GM18951 (cell line): ENCODE results near the gene MARCHF10.

Experiments
- POLR2A ChIP-seq: IDR thresholded peaks from 4 replicates; pipeline ENCODE4 v1.6.1; 2011; ENCODE audit warnings: mild to moderate bottlenecking; ENCODE audit not compliant: insufficient read length, insufficient read depth; ENCODE audit errors: extremely low read depth
- in situ Hi-C: fragments of 300-500 bp; cut with MboI; formaldehyde crosslinking; loops from one replicate; pipeline ENCODE4 v1.12.0; 2022; ENCODE audit warnings: low sequenced_read_pairs, mixed read lengths, inconsistent platforms; ENCODE audit not compliant: unreplicated experiment

MARCHF10 gene

GRCh38 chr17:62826956-62827355, 18.8 kb upstream of the MARCHF10 start:
- TF ChIP-seq POLR2A = no peak
- in situ Hi-C loops = no loop called here

GRCh38 chr17:62825182-62825581, 17.1 kb upstream of the MARCHF10 start:
- in situ Hi-C loops = no loop called here
- TF ChIP-seq POLR2A = no peak

DNA sequence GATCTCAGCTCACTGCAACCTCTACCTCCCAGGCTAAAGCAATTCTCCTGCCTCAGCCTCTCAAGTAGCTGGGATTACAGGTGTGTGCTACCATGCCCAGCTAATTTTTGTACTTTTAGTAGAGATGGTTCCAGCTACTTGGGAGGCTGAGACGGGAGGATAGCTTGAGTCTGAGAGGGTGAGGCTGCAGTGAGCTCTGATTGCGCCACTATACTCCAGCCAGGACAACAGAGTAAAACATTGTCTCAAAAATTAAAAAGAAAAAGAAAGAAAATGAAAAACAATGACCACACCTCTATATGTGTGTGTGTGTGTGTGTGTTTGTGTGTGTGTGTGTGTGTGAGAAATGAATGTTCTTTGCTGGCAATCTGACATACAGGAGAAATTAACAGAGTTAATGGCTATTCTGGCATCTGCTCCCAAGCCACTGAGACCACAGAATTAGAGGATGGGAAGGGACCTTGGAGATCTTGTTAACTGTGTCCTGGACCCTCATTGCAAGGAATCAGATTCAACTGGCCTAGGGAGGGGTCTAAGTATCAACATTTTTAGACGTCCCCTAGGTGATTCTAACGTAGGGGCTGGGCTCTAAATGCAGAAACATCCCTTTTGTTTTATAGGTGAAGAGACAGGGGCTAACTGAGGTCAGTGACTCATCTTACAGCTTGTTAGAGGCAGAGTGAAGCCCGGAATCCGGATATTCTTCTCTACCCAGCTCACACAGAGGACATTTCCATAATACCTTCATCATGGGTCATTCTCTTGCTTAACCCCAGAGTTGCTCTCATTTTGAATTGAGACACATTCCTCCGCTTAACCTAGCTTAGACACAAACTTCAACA, 16.4 kb upstream of the MARCHF10 start:
- TF ChIP-seq POLR2A = no peak
- in situ Hi-C loops = no loop called here

- in situ Hi-C loops = no loop called here
Measured at GRCh38 chr17:62823111-62823893, 15.2 kb upstream of the MARCHF10 start.

GRCh38 chr17:62822080-62822904, 14.2 kb upstream of the MARCHF10 start:
- no peak for TF ChIP-seq POLR2A
- in situ Hi-C loops = no loop called here

More at GRCh38 chr17:62823111-62823893, 15.2 kb upstream of the MARCHF10 start:
- TF ChIP-seq POLR2A = no peak

- TF ChIP-seq POLR2A = no peak
Measured at GRCh38 chr17:62821189-62822079, 13.3 kb upstream of the MARCHF10 start.

DNA sequence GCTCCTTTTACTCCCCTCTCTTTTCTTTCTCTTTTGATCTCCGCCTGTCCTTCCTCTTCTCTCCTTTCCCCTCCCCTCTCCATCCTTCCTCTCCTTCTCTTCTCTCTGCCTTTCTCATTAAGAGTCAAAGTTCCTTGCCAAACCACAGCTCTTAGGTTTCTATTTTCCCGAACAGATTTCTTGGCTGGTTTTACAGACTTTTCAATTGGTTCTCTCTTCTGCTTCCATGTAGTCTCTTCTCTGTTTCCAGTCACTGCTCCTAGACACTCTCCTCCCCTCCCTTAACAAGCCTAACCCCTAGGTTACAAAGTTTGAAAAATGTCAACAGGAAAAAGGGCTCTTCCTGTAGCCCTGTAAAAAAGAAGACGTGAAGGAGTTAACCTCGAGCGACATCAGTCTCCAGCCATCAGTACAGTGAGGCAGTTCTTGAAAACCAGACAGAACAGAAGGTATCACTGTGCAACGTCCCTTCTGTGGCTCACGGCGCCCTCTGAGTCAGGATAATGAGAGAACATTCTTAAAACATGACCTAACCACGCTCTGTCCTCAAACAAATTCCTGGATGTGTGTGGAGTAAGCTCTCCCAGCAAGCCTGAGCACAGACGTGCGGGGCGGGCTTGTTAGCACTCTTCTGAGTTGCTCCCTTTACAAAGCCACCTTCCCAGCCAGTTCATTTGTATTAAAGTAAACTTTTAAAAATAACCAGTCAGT, 11.6 kb upstream of the MARCHF10 start:
- in situ Hi-C loops = no loop called here
- TF ChIP-seq POLR2A = no peak

More at GRCh38 chr17:62821189-62822079, 13.3 kb upstream of the MARCHF10 start:
- in situ Hi-C loops = no loop called here

DNA sequence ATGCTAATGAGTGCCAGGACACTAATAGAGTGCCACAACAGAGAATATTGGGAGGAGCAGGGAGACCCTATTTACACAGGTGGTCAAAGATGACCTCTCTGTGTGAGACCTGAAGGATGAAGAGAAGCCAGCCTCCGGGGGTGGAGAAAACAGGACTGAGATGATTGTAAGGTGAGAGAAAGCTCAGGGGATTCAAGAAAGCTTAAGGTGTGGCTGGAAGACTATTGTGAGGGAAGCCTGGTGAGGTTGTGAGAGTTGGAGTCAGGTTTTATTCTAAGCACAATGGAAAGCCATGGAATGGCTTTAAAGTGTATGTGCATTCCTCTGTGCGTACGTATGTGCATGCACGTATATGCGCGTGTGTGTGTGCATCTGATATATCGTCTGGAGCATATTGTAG, 10.4 kb upstream of the MARCHF10 start:
- in situ Hi-C loops = no loop called here
- no peak for TF ChIP-seq POLR2A

GRCh38 chr17:62816282-62816839, 8.2 kb upstream of the MARCHF10 start:
- no peak for TF ChIP-seq POLR2A
- in situ Hi-C loops = no loop called here

GRCh38 chr17:62809656-62810055, 1.5 kb upstream of the MARCHF10 start:
- in situ Hi-C loops = no loop called here
- no peak for TF ChIP-seq POLR2A

GRCh38 chr17:62808576-62808970, 459 bp upstream of the MARCHF10 start:
- in situ Hi-C loops = no loop called here
- no peak for TF ChIP-seq POLR2A

DNA sequence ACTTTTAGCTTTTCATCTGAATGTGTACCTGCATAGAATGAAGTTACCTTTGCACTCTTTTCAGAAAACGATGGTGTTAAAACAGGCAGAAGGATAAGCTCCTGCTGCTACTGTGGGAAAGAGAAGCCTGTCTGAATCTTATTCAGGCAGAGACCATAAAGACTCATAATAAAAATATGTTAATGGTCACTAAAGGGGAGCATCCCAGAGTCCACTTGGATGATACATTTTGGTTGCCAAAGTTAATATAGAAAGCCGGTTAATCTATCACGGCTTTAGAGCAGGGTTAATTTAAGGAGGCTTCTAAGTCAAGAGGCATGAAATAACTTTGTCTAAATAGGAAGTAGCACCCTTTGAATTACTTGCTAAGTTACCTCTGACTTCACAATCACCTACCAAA, 2.9 kb downstream of the MARCHF10 start:
- in situ Hi-C loops = no loop called here
- no peak for TF ChIP-seq POLR2A

GRCh38 chr17:62804822-62805221, 3.3 kb downstream of the MARCHF10 start:
- TF ChIP-seq POLR2A = no peak
- in situ Hi-C loops = no loop called here
